ENCODE data around the gene PPP2R5D.
A peak's percentile ranks its signal among the peaks of the same experiment; 100 is the strongest.

- TF ChIP-seq CTCF (IDR thresholded peaks at IDR 0.05) (no peak), POLR2AphosphoS5 (IDR thresholded peaks at IDR 0.05) (peak; percentile 91 to 96 (median 94))
These were observed 75.0 kb downstream of the PPP2R5D start, which contains the start of the genes KLC4 and MRPL2 for GRCh38 chr6:43059168-43060033.

All from sigmoid colon (tissue), 4 donors.